Measurements from ENCODE around the gene CLNK. TPM values are rescaled to one million over a fixed set of nuclear protein-coding genes. Genes with fewer than 3 reads are reported as not detected.
"Not testable (repeated sequence)": the region's sequence is repeated elsewhere in the genome, so short reads cannot be mapped to it uniquely, and the experiment has no call there.

Gene CLNK
- polyA plus RNA-seq, 4 donors: 0.04 to 0.31 TPM; not detected in 2

- Histone ChIP-seq H3K4me1 (ENCODE audit: control insufficient read depth in 3 of 3, insufficient read depth in 2 of 3, low read depth in 1 of 3, low read length in 2 of 3) (no peaks in the 10 kb centered on the region), H3K36me3 (ENCODE audit: control insufficient read depth in 3 of 3, insufficient read depth in 2 of 3, low read depth in 1 of 3, low read length in 3 of 3) (no peaks in the 10 kb centered on the region), H3K4me3 (ENCODE audit: low read depth in 1 of 3, low read length in 3 of 3) (no peak overlapping the region), H3K27me3 (ENCODE audit: control insufficient read depth in 3 of 3, insufficient read depth in 3 of 3, low read length in 3 of 3) (no peaks in the 10 kb centered on the region), H3K9me3 (ENCODE audit: control insufficient read depth in 2 of 2, insufficient read depth in 1 of 2, low read depth in 1 of 2, low read length in 1 of 2) (no peaks in the 10 kb centered on the region), H3K27ac (ENCODE audit: low read depth in 1 of 3, low read length in 2 of 3) (no peak overlapping the region)
- FAIRE-seq: no peak
- DNase-seq: no peak
- WGBS, 3 donors: 57 to 71% (median 63%) methylated on average over 6 of the region's 6 CpGs
These were observed 60.7 kb downstream of the CLNK start for GRCh38 chr4:10623862-10624261.

- 57 to 81% (median 79%) methylated on average over 4 of the region's 4 CpGs for WGBS, 3 donors
- H3K27me3 ChIP-seq (ENCODE audit: control insufficient read depth in 3 of 3, insufficient read depth in 3 of 3, low read length in 3 of 3): no peaks in the 10 kb centered on the region
- H3K36me3 ChIP-seq (ENCODE audit: control insufficient read depth in 3 of 3, insufficient read depth in 2 of 3, low read depth in 1 of 3, low read length in 3 of 3): no peaks in the 10 kb centered on the region
- no peaks in the 10 kb centered on the region for H3K9me3 ChIP-seq (ENCODE audit: control insufficient read depth in 2 of 2, insufficient read depth in 1 of 2, low read depth in 1 of 2, low read length in 1 of 2)
- H3K27ac ChIP-seq (ENCODE audit: low read depth in 1 of 3, low read length in 2 of 3): no peak overlapping the region
- no peaks in the 10 kb centered on the region for H3K4me1 ChIP-seq (ENCODE audit: control insufficient read depth in 3 of 3, insufficient read depth in 2 of 3, low read depth in 1 of 3, low read length in 2 of 3)
- no peak for FAIRE-seq
- no peak overlapping the region for H3K4me3 ChIP-seq (ENCODE audit: low read depth in 1 of 3, low read length in 3 of 3)
- DNase-seq: no peak
These were observed 61.3 kb downstream of the CLNK start for GRCh38 chr4:10623241-10623640.

- DNase-seq: no peak
- Histone ChIP-seq H3K9me3 (ENCODE audit: control insufficient read depth in 2 of 2, insufficient read depth in 1 of 2, low read depth in 1 of 2, low read length in 1 of 2) (no peaks in the 10 kb centered on the region), H3K27ac (ENCODE audit: low read depth in 1 of 3, low read length in 2 of 3) (no peak overlapping the region), H3K4me3 (ENCODE audit: low read depth in 1 of 3, low read length in 3 of 3) (no peak overlapping the region), H3K27me3 (ENCODE audit: control insufficient read depth in 3 of 3, insufficient read depth in 3 of 3, low read length in 3 of 3) (no peaks in the 10 kb centered on the region), H3K4me1 (ENCODE audit: control insufficient read depth in 3 of 3, insufficient read depth in 2 of 3, low read depth in 1 of 3, low read length in 2 of 3) (no peaks in the 10 kb centered on the region), H3K36me3 (ENCODE audit: control insufficient read depth in 3 of 3, insufficient read depth in 2 of 3, low read depth in 1 of 3, low read length in 3 of 3) (no peaks in the 10 kb centered on the region)
- 74 to 85% (median 82%) methylated on average over 2 of the region's 2 CpGs for WGBS, 3 donors
- no peak for FAIRE-seq
These were observed 61.8 kb downstream of the CLNK start for GRCh38 chr4:10622728-10623127.

GRCh38 chr4:10620935-10621488 lies 63.6 kb downstream of the CLNK start:
- Histone ChIP-seq H3K36me3 (ENCODE audit: control insufficient read depth in 3 of 3, insufficient read depth in 2 of 3, low read depth in 1 of 3, low read length in 3 of 3) (no peaks in the 10 kb centered on the region), H3K27ac (ENCODE audit: low read depth in 1 of 3, low read length in 2 of 3) (no peak overlapping the region), H3K4me3 (ENCODE audit: low read depth in 1 of 3, low read length in 3 of 3) (no peak overlapping the region), H3K9me3 (ENCODE audit: control insufficient read depth in 2 of 2, insufficient read depth in 1 of 2, low read depth in 1 of 2, low read length in 1 of 2) (no peaks in the 10 kb centered on the region), H3K27me3 (ENCODE audit: control insufficient read depth in 3 of 3, insufficient read depth in 3 of 3, low read length in 3 of 3) (no peaks in the 10 kb centered on the region), H3K4me1 (ENCODE audit: control insufficient read depth in 3 of 3, insufficient read depth in 2 of 3, low read depth in 1 of 3, low read length in 2 of 3) (no peaks in the 10 kb centered on the region)
- WGBS, 3 donors: 76 to 82% (median 82%) methylated on average over 13 of the region's 13 CpGs
- no peak for FAIRE-seq
- DNase-seq: no peak

GRCh38 chr4:10619855-10620254 lies 64.7 kb downstream of the CLNK start:
- FAIRE-seq (no peak), DNase-seq (no peak)
- Histone ChIP-seq H3K36me3 (ENCODE audit: control insufficient read depth in 3 of 3, insufficient read depth in 2 of 3, low read depth in 1 of 3, low read length in 3 of 3) (no peaks in the 10 kb centered on the region), H3K27me3 (ENCODE audit: control insufficient read depth in 3 of 3, insufficient read depth in 3 of 3, low read length in 3 of 3) (no peaks in the 10 kb centered on the region), H3K9me3 (ENCODE audit: control insufficient read depth in 2 of 2, insufficient read depth in 1 of 2, low read depth in 1 of 2, low read length in 1 of 2) (no peaks in the 10 kb centered on the region), H3K4me1 (ENCODE audit: control insufficient read depth in 3 of 3, insufficient read depth in 2 of 3, low read depth in 1 of 3, low read length in 2 of 3) (no peaks in the 10 kb centered on the region), H3K4me3 (ENCODE audit: low read depth in 1 of 3, low read length in 3 of 3) (no peak overlapping the region), H3K27ac (ENCODE audit: low read depth in 1 of 3, low read length in 2 of 3) (no peak overlapping the region)
- WGBS, 3 donors: 85 to 90% (median 85%) methylated on average over 11 of the region's 11 CpGs

- 24 to 48% (median 38%) methylated on average over 6 of the region's 6 CpGs for WGBS, 3 donors
- FAIRE-seq: no peak
These were observed 65.3 kb downstream of the CLNK start for GRCh38 chr4:10619220-10619619.

GRCh38 chr4:10614926-10615325 lies 69.6 kb downstream of the CLNK start:
- not testable (repeated sequence) for H3K4me1 ChIP-seq (ENCODE audit: control insufficient read depth in 3 of 3, insufficient read depth in 2 of 3, low read depth in 1 of 3, low read length in 2 of 3); DNase-seq; H3K9me3 ChIP-seq (ENCODE audit: control insufficient read depth in 2 of 2, insufficient read depth in 1 of 2, low read depth in 1 of 2, low read length in 1 of 2); H3K27ac ChIP-seq (ENCODE audit: low read depth in 1 of 3, low read length in 2 of 3); H3K36me3 ChIP-seq (ENCODE audit: control insufficient read depth in 3 of 3, insufficient read depth in 2 of 3, low read depth in 1 of 3, low read length in 3 of 3); FAIRE-seq; H3K4me3 ChIP-seq (ENCODE audit: low read depth in 1 of 3, low read length in 3 of 3); H3K27me3 ChIP-seq (ENCODE audit: control insufficient read depth in 3 of 3, insufficient read depth in 3 of 3, low read length in 3 of 3)
- 86 to 90% (median 88%) methylated on average over 8 of the region's 8 CpGs for WGBS, 3 donors

More at GRCh38 chr4:10619220-10619619, 65.3 kb downstream of the CLNK start:
- DNase-seq: no peak
- Histone ChIP-seq H3K4me1 (ENCODE audit: control insufficient read depth in 3 of 3, insufficient read depth in 2 of 3, low read depth in 1 of 3, low read length in 2 of 3) (no peaks in the 10 kb centered on the region), H3K27me3 (ENCODE audit: control insufficient read depth in 3 of 3, insufficient read depth in 3 of 3, low read length in 3 of 3) (no peaks in the 10 kb centered on the region), H3K36me3 (ENCODE audit: control insufficient read depth in 3 of 3, insufficient read depth in 2 of 3, low read depth in 1 of 3, low read length in 3 of 3) (no peaks in the 10 kb centered on the region), H3K4me3 (ENCODE audit: low read depth in 1 of 3, low read length in 3 of 3) (no peak overlapping the region), H3K27ac (ENCODE audit: low read depth in 1 of 3, low read length in 2 of 3) (no peak overlapping the region), H3K9me3 (ENCODE audit: control insufficient read depth in 2 of 2, insufficient read depth in 1 of 2, low read depth in 1 of 2, low read length in 1 of 2) (no peaks in the 10 kb centered on the region)

GRCh38 chr4:10613926-10614478 lies 70.6 kb downstream of the CLNK start:
- 68 to 86% (median 69%) methylated on average over 5 of the region's 5 CpGs for WGBS, 3 donors
- DNase-seq (no peak), FAIRE-seq (no peak)
- no peaks in the 10 kb centered on the region for H3K36me3 ChIP-seq (ENCODE audit: control insufficient read depth in 3 of 3, insufficient read depth in 2 of 3, low read depth in 1 of 3, low read length in 3 of 3)
- H3K9me3 ChIP-seq (ENCODE audit: control insufficient read depth in 2 of 2, insufficient read depth in 1 of 2, low read depth in 1 of 2, low read length in 1 of 2): no peaks in the 10 kb centered on the region
- H3K4me3 ChIP-seq (ENCODE audit: low read depth in 1 of 3, low read length in 3 of 3): no peak overlapping the region
- no peak overlapping the region for H3K27ac ChIP-seq (ENCODE audit: low read depth in 1 of 3, low read length in 2 of 3)
- H3K27me3 ChIP-seq (ENCODE audit: control insufficient read depth in 3 of 3, insufficient read depth in 3 of 3, low read length in 3 of 3): no peaks in the 10 kb centered on the region
- H3K4me1 ChIP-seq (ENCODE audit: control insufficient read depth in 3 of 3, insufficient read depth in 2 of 3, low read depth in 1 of 3, low read length in 2 of 3): no peaks in the 10 kb centered on the region

- Histone ChIP-seq H3K27ac (ENCODE audit: low read depth in 1 of 3, low read length in 2 of 3) (no peak overlapping the region), H3K27me3 (ENCODE audit: control insufficient read depth in 3 of 3, insufficient read depth in 3 of 3, low read length in 3 of 3) (no peaks in the 10 kb centered on the region), H3K36me3 (ENCODE audit: control insufficient read depth in 3 of 3, insufficient read depth in 2 of 3, low read depth in 1 of 3, low read length in 3 of 3) (no peaks in the 10 kb centered on the region), H3K4me3 (ENCODE audit: low read depth in 1 of 3, low read length in 3 of 3) (no peak overlapping the region), H3K9me3 (ENCODE audit: control insufficient read depth in 2 of 2, insufficient read depth in 1 of 2, low read depth in 1 of 2, low read length in 1 of 2) (no peaks in the 10 kb centered on the region), H3K4me1 (ENCODE audit: control insufficient read depth in 3 of 3, insufficient read depth in 2 of 3, low read depth in 1 of 3, low read length in 2 of 3) (no peaks in the 10 kb centered on the region)
- no peak for DNase-seq
- no peak for FAIRE-seq
- WGBS, 3 donors: 86 to 89% (median 89%) methylated on average over 2 of the region's 2 CpGs
These were observed 72.1 kb downstream of the CLNK start for GRCh38 chr4:10612476-10612875.
